D721Med (cell line): ENCODE results near the gene ADAMTS19.

Experiments used
- DNase-seq: peaks from one replicate; pipeline ENCODE4 v3.0.0; 2011; ENCODE audit warnings: low spot score; ENCODE audit not compliant: insufficient read length
- FAIRE-seq: peaks from 2 replicates; lab custom pipeline; 2011; peaks lifted over from hg19 to GRCh38; lab: Jason Lieb, UNC
- CTCF ChIP-seq: IDR thresholded peaks from 2 replicates; pipeline ENCODE4 v1.5.1; 2012; ENCODE audit warnings: mild to moderate bottlenecking, control low read depth; ENCODE audit not compliant: insufficient read depth; ENCODE audit errors: missing control alignments

Gene ADAMTS19

GRCh38 chr5:129459777-129460671, at the start of gene ADAMTS19:
ADAMTS19 (plus strand) TSS chr5:129460298; CDS start chr5:129460392, 94 bp downstream.
- no peak for DNase-seq
- TF ChIP-seq CTCF = no peak
- no peak for FAIRE-seq

- no peak for TF ChIP-seq CTCF
- FAIRE-seq = no peak
- DNase-seq = no peak
These were observed 49.6 kb upstream of the ADAMTS19 start for GRCh38 chr5:129410488-129410887.

GRCh38 chr5:129412721-129413120, 47.4 kb upstream of the ADAMTS19 start:
- DNase-seq (no peak), FAIRE-seq (no peak)
- no peak for TF ChIP-seq CTCF

GRCh38 chr5:129413570-129413969, 46.5 kb upstream of the ADAMTS19 start:
- DNase-seq (no peak), FAIRE-seq (no peak)
- no peak for TF ChIP-seq CTCF

- no peak for TF ChIP-seq CTCF
- DNase-seq = no peak
- FAIRE-seq = no peak
These were observed 40.8 kb upstream of the ADAMTS19 start for GRCh38 chr5:129419292-129419691.

GRCh38 chr5:129425031-129425430, 35.1 kb upstream of the ADAMTS19 start:
- no peak for FAIRE-seq

More at GRCh38 chr5:129425031-129425430, 35.1 kb upstream of the ADAMTS19 start:
- TF ChIP-seq CTCF = no peak
- no peak for DNase-seq
